LHCN-M2 (cell line): ENCODE data around the gene POLR2F. TPM values are rescaled to one million over a fixed set of nuclear protein-coding genes. Genes with fewer than 3 reads are reported as not detected.
A peak's percentile ranks its signal among the peaks of the same experiment; 100 is the strongest.

Source experiments
- DNase-seq: peaks from one replicate; pipeline ENCODE4 v3.0.0-alpha.2; 2012; ENCODE audit warnings: low read depth
- polyA plus RNA-seq: library from polyadenylated mRNA; unstranded; fragments of >200 nt; gene quantifications from one replicate; pipeline ENCODE4 v1.2.1, GENCODE V29; 2012; ENCODE audit warnings: missing spikeins
- total RNA-seq: library from RNA; depleted of rRNA; stranded (reverse); fragments of >200 nt; gene quantifications from 2 replicates; pipeline ENCODE4 v1.2.3, GENCODE V29; 2014; rRNA removed

POLR2F gene
- 45.9 and 64.8 TPM in 2 replicates for total RNA-seq
- polyA plus RNA-seq, result 182 TPM

DNA sequence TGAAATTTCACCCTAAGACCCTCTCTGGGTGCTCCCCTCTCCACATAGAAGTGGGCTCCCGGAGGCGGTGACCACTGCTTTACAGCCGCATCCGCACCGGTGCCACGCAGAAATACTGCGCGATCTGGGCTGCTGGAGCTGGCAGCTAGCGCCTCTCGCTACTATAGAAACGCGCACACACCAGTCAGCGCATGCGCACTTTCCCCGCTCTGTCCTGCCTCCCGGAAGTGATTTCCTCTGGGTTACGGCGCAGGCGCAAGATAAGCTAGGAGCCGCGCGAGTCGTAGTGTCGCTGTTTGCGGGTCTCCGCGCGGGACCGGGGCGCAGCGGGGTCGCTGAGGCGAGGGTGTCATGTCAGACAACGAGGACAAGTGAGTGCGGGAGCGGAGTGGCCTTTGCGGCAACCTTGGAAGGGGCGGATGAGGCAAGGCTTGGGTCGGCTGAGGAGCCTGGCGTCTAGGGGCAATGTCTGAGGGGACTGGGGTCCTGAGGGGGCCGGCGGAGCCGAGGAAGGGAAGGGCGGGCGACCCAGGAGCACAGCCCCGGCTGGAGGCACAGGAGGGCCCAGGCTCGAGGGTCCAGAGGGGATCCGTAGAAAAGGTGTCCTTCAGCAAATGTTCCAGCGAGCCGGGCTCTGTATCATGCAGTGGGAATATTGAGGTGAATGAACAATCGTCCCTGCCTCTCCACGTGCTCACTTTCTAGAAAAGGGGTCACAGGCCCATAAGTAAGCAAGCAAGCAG is at the start of gene POLR2F, which contains the start of gene C22orf23:
POLR2F (plus strand) TSS at position 263 of the 743 bp plus-strand sequence; CDS start at position 352, 89 bp downstream.
C22orf23 (minus strand) TSS at position 165 of the 743 bp plus-strand sequence. CDS start 452 bp downstream, outside the sequence.
- peak; percentile 92 for DNase-seq

DNA sequence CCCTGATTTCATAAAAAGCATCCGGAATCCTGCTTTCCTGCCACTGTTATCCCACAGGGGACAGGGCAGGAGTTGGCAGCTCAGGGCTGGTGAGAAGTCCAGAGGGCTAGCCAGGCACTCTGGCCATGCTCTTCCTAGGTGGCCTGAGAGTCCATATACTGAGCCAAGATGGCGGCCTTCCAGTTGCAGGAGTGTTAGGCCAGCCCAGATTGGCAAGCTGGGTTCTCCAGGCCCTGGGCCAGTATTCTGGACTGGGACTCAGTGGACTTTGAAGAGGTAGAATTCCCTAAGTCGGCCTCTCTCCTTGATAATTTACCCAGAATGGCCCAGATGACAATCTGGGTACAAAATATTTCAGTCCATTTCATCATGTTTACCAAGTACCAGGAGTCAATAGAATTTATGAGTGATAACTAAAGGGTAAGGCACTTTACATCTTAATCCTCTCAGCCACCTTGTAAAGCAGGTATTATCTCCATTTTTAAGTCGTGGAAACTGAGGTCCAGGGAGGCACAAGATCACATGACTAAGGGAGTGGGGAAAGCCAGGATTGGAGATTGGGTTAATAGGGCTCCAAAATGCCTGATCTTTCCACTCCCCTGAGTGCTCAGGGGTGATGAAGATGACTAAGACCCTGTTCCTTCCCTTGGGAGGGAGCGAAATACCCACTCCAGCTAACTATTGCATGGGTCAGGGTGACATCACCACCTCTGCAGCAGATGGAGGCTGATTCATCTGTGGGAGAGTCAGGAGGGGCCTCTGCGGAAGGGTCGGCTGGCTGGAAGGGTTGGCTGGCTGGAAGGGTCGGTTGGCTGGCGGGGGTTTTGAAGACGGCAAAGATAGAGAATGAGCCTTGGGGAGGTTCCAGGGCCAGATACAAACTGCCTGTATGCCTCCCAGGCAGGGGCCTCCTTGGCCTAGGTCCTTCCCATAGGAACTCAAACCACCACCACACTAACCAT is 48.6 kb upstream of the POLR2F start:
- peak; percentile 99 for DNase-seq

DNA sequence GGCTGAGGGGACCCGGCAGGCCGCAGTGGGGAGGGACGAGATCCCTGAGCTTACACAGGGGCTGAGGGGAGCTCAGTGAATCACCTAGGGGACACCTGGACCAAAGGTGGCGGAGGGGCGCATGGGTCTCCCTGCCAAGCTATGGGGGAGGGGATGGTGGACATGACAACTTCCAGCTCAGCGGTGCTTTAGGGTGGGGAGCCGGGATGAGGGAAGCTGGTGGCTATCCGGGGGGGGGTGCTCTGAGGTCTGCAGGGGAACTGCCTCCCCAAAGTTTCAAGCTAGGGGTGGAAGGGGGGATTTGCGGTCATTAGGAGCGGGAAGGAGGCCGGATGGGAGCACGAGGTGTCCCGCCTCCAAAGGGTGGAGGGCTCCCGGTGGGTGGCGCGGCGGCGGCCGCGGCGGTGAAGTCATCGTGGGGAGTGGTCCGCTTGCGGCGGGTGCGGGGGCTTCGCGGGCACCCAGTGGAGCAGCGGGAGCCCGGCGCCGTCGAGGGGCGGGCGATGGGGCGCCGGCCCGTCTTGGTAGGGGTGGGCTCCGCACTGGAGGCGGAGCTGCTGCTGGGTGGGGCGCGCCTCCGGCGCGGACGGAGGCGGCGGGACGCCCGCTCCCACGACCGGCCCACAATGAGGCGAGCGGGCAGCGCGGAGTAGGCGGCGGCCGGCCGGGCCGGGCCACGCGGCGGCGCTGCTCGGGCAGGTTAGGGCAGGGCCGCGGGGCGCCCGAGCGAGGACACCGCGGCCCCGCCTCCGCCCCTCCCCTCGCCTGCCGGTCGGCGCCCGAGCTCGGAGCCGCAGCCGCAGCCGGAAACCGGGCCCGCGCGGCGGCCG is 47.8 kb upstream of the POLR2F start, which contains the start of gene MICALL1:
MICALL1 (plus strand) TSS at position 764 of the 830 bp plus-strand sequence. CDS start 126 bp downstream, outside the sequence.
- DNase-seq, result peak; percentile 69

DNA sequence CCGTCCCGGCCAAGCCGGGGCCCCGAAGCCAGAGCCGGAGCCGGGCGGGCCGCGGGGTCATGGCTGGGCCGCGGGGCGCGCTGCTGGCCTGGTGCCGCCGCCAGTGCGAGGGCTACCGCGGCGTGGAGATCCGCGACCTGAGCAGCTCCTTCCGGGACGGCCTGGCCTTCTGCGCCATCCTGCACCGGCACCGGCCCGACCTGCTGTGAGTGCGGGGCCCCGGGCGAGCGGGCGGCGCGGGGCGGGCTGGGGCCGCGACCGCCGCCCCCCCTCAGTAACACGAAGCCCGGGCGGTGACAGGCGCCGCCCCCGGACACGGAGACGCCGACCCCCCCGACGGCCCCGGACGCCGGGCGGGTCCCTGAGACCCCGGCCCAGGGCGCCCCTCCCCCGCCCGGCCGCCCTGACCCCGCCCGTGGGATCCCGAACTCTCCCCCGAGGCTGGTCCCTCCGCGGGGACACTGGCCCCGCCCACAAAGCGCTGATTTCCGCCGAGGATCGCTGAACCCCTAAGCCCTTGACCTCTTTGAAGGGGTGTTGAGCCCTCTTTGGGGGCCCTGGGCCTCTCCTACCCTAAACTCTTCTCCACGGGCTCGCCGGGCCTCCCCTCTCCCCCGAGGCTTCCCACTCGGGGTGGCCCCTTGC is 47.0 kb upstream of the POLR2F start:
- DNase-seq, result no peak

DNA sequence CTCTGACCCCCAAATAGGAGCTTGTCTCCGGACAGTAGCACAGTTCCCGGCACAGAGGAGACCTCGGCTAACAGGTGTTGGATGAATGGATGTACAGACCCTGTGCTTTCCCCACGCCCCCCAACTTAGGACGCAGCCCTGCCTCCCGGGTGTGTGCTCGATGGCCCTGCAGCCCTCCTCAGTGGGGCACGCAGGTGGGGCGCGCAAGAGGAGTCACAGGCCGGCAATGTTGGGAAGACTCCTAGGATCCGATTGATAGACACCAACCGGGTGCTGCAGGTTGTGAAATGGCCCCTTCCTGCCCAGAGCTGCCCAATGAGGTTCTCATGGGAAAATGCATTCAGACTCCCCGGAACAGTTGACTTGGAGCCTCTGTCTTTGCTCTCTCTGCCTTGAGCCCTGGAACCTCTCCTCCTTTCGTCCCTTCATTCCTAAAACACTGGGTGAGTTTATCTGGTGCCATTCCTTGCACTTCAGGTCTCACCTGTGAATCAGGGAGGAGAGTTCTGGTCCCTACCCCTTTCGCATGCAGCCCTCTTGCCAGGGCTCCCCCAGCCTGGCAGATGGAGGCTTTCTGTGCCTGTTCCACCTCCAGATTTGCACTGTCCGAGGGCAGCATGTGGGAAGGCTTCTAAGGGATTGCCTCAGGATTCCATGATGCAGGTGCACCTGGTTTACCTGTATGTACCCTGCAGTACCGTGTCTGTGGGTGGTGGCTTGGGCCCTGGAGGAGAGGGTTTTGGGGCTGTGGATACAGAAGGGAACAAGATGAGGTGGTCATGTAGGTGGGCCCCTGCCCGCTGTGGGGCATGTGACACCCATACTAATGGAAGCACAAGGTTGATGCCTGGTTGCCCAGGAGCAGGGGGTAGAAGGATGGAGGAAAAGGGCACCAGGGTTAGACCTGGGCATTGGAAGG is 46.2 kb upstream of the POLR2F start:
- DNase-seq, result peak; percentile 39

DNA sequence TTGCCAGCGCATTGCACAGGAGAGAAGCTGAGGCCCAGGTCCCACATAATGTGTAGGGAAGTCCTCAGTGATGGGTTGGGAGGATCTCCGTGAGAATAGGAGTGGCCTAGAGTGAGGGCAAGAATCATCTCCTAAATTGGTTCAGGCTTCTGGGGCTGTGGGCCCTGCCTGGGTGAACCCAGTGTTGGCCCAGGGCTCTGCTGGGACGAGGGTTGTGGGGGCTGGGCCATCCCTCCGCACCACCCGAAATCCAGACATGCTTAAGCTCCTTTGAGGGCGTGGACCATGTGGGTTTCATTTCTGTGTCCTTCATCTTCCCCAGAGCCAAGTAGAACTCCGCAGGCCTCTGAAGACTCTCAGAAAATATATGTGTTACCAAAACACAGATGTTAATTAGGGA is 43.7 kb upstream of the POLR2F start:
- no peak for DNase-seq

DNA sequence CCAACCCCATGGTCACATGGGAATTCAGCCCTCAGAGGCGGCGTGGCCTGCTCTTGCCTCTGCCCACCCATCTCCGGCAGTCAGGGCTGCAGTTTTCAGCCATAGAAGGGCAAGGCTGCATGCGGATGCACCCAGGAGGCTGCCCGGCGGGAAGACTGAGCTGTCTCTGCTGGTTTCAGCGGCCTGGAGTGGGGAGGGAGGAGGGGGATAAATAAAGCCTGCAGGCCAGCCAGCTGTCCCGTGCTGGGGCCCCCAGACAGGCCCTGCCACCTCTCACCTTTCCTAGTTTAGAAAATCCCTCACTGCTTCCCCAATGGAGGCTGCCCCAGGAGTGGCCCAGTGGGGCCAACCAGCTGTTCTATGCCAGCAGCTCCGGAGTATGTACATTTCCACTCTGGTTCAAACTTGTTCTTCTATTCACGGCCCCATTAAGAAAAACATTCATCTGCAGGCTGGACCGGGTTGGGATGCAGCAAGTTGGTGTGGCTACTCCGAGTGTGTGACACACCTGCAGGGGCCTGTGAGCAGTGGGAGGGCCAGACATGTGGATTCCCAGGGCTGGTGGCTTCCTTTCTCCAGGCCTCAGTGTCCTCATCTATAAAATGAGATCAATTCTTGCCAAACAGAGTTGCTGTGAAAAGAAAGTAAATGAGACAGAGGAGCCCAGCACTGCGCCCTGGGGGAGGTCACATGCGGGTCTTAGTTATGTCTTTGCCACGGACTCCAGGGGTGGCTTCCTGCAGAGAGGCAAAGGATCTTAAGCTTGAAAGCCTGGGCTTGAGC is 42.4 kb upstream of the POLR2F start:
- no peak for DNase-seq

DNA sequence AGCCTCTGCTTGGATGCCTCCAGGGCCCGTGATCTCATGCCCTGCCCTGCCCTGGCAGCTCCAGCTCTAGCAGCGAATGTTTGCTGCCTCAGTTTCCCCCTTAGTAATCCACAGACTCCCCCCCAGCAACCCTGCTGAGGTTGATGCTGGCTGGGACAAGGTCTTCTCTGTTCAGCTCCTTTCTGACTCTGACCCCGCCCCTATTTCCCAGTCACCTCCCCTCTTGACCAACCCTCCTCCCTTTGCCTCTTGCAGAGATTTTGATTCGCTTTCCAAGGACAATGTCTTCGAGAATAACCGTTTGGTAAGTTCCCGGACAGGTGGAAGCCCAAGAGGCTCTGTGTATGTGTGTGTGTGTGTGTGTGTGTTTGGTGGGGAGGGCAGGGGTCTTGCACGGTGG is 41.8 kb upstream of the POLR2F start:
- DNase-seq, result no peak

DNA sequence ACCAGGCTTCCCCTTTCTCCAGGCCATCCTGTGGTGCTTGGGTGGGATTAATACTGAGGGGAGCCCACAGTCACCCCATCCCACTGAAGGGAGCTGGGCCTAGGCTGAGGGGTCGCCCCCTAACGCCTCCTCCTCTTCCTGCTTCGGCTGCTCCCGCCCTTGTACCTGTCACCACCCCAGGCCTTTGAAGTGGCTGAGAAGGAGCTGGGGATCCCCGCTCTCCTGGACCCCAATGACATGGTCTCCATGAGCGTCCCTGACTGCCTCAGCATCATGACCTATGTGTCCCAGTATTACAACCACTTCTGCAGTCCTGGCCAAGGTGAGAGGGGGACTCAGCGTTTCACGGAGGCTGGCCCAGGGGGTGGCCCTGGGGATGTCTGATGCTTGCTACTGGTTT is 41.3 kb upstream of the POLR2F start:
- DNase-seq, result no peak

DNA sequence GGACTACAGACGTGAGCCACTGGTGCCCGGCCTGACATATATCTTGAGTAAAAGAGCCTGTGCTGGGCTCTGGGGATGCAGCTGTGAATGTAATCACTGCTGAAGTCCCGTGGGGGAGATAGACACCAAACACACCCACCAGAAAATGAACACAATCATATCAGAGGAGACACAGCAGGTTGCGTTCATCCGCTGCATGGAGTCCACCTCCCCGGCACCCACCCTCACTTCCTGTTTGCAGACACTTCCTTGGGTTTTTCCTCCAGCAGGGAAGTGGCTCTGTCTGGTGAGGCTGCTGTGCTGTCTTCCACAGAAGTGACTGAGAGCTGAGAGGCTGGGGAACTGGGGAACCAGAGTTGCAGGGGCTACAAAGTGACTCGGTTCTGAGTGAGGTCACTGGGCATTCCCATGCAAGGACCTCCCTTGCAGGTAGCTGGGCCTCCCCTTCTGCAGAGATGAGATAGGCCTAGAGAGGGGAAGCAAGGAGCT is 40.2 kb upstream of the POLR2F start:
- no peak for DNase-seq

DNA sequence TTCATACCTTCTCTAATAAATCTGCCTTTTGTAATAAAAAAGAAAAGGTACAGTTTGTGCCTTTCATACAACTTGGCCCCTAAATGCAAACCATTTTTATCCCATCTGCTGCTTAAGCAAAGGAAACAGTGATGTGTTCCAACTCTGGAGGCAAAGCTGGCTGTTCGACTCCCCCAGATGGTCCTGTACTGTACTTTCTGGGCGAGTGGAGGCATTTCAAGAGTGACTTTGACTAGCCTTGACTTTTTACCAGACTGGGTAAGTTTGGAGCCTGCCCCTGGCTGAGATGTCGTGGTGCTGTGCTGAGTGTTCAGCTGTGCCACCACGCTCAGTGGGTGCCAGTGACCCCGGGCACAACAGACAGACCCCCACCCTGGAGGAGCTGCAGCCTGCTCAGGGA is 37.2 kb upstream of the POLR2F start:
- DNase-seq, result no peak

DNA sequence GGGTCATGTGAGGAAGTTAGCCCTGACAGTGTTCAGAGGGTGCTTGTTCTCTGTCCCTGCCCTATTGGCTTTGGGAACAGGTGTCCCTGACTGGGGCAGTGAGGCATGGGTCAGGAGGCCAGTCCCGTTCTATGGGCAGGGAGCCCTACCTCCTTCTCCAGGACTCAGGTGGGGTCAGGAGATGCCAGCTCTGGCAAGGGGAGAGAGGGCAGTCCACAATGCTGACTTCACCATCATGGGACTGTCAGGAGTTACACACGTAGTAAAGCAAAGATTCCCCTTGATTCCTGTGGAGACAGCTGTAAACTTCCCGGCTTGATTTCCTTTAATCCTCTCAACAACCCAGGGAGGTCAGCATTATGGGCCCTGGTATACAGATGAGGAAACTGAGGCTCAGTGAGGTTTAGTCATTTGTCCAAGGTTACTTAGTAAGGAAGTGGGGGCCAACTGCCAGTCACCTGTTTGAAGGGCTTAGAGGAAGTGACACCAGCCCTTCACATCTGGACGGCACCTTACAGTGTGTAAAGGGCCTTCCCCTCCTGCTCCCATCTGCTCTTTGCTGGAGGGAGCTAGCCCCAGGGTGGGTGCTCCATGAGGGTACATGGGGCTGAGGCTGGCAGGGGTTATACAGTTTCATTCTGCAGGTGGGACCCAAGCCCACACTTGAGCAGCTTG is 35.5 kb upstream of the POLR2F start:
- no peak for DNase-seq

DNA sequence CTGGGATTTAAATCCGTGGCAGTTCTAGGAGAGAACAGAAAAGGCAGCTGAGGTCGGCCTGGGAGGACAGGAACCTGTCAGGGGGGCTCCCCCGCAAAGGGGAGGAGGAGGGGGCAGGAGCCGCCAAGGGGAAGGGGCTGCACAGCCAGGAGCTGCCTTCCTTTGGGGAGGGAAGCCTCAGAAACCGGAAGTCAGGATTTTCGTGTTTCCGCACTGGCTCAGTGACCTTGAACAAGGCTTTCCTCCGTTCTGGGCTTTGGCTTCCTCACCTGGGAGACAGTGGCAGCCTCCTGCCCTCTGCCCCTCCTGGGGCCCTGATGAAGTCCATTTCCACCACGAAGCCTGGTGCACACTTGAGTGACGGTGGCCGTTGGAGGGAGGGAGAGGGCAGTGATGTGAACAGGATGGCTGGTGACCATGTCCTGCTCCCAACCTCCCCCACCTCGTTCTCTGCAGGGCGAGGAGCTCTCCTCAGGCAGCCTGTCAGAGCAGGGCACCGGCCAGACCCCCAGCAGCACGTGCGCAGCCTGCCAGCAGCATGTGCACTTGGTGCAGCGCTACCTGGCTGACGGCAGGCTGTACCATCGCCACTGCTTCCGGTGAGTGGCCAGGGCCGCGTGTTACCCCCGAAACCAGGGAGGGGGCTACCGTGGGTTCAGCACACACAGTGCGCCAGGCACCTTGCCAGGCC is 34.8 kb upstream of the POLR2F start:
- no peak for DNase-seq

DNA sequence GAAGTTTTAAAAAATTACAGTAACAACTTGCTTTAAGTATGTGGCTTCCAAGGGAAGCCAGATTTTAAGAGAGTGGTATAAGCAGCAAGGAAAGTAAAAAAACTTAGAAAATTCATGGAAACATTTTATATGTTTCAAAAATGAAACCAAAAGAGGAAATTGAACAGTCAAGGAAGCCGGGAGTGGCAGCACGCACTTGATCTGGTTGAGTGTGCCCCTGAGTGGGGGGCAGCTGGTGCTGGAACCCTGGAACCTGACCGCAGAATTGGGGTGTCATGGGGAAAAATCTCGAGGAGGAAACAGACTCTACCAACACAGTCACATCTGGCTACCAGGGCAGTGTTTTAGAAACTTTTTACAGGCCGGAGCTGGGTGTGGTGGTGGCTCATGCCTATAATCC is 33.4 kb upstream of the POLR2F start:
- no peak for DNase-seq

DNA sequence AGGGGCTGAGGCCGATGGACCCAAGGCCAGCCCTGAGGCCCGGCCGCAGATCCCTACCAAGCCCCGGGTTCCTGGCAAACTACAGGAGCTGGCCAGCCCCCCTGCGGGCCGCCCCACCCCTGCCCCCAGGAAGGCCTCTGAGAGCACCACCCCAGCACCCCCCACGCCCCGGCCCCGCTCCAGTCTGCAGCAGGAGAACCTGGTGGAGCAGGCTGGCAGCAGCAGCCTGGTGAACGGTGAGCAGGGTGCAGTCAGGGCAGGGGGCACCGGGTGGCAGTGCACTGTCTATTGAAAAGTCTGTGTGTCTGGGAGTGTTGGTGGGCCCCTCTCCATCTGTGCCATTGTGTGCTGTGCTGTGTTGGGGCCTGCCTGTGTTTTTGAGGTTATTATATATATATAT is 31.3 kb upstream of the POLR2F start:
- no peak for DNase-seq

DNA sequence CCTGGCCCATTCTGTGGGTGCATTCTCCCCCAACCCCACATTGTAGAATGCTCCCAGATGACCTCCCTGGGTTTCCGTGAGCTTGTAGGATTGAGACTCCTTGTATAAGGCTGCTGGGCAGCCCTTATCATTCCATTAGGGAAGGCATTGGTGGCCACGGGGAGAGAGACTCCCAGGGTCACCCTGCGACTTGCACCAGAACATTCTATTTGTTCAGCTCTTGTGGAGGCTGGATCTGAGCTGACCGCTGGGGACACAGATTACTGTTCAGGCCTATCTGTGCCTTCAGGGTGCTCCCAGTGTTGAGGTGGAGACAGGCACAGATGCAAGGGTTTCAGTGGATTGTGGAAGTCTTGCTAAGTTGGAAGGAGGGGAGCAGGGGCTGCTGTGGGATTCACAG is 29.6 kb upstream of the POLR2F start:
- no peak for DNase-seq

DNA sequence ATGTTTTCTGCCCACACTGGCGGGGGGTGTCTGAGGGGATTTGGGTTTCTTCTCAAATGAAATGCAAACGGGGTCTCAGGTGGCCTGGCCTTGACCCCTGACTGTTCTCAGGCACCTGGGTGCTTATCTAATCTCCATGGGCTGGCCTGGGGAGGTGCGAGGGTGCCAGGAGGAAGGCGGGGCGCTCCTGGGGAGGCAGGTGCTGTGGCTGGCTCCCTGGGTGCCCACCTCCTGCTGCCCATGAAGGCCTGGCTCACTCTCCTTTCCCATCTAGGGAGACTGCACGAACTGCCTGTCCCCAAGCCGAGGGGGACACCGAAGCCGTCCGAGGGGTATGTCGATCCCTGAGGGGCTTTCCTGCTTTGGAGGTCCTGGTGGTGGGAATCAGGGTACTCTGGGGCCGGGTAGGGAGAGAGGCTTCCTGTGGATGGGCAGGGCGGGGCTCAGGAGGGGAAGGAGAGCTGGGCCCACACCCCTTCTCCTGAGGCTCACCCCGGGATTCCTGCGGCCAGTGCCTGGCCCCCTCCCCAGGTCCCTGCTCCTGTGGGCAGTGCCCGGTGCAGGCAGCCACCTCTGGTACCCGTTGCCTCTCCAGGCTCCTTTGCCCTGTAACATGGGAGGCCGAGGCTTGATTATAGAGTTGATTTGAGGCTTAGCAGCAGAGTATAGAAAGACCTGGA is 29.0 kb upstream of the POLR2F start:
- no peak for DNase-seq
